Measurements from ENCODE around the gene ROR1. TPM values are rescaled to one million over a fixed set of nuclear protein-coding genes. Genes with fewer than 3 reads are reported as not detected.
A peak's percentile ranks its signal among the peaks of the same experiment; 100 is the strongest.

The ROR1 gene
- total and polyA plus RNA-seq, 7 experiments from 2014 or later, result 0.07 to 0.22 (median 0.16) TPM; not detected in 4

- Histone ChIP-seq H3K4me3 (ENCODE audit: low read length) (no peak overlapping the region), H3K9me3 (ENCODE audit: control insufficient read depth in 2 of 3, low read length in 3 of 3) (no peaks in the 10 kb centered on the region), H3K27me3 (ENCODE audit: control insufficient read depth in 2 of 2, insufficient read depth in 2 of 2, low read length in 2 of 2) (no peaks in the 10 kb centered on the region), H3K27ac (ENCODE audit: low read depth, low read length) (no peak overlapping the region), H3K4me1 (ENCODE audit: control insufficient read depth in 2 of 2, insufficient read depth in 2 of 2, low read length in 2 of 2) (no peaks in the 10 kb centered on the region), H3K36me3 (ENCODE audit: control insufficient read depth in 2 of 3, insufficient read depth in 3 of 3, low read length in 3 of 3) (no peaks in the 10 kb centered on the region)
- Mint-ChIP-seq H3K9me3 (peaks cover 0 to 2% (median 0%) of the 10 kb centered on the region in 11 donors), H3K4me3 (no peak overlapping the region), H3K4me1 (no peaks in the 10 kb centered on the region), H3K27me3 (peaks cover 0 to 7% (median 0%) of the 10 kb centered on the region in 5 donors), H3K36me3 (no peaks in the 10 kb centered on the region), H3K27ac (no peak overlapping the region)
- DNase-seq (no peak), ATAC-seq (no peak)
- ChIA-PET CTCF (no interaction called here), POLR2A (no interaction called here)
- intact Hi-C loops (cut with micrococcal nuclease), result no loop called here
Observed at GRCh38 chr1:64052777-64053176, 279.0 kb downstream of the ROR1 start.

- DNase-seq, result no peak
- H3K36me3 Mint-ChIP-seq, result no peaks in the 10 kb centered on the region
- Histone ChIP-seq H3K27ac (ENCODE audit: low read depth, low read length) (no peak overlapping the region), H3K9me3 (ENCODE audit: control insufficient read depth in 2 of 3, low read length in 3 of 3) (no peaks in the 10 kb centered on the region), H3K4me1 (ENCODE audit: control insufficient read depth in 2 of 2, insufficient read depth in 2 of 2, low read length in 2 of 2) (no peaks in the 10 kb centered on the region), H3K4me3 (ENCODE audit: low read length) (no peak overlapping the region), H3K27me3 (ENCODE audit: control insufficient read depth in 2 of 2, insufficient read depth in 2 of 2, low read length in 2 of 2) (no peaks in the 10 kb centered on the region), H3K36me3 (ENCODE audit: control insufficient read depth in 2 of 3, insufficient read depth in 3 of 3, low read length in 3 of 3) (no peaks in the 10 kb centered on the region)
- peaks cover 0 to 19% (median 6%) of the 10 kb centered on the region in 11 donors for H3K9me3 Mint-ChIP-seq
- no peak overlapping the region for H3K27ac Mint-ChIP-seq
- H3K27me3 Mint-ChIP-seq, result peaks cover 2 to 11% (median 5%) of the 10 kb centered on the region in 5 donors
- H3K4me3 Mint-ChIP-seq, result no peak overlapping the region
- H3K4me1 Mint-ChIP-seq, result peaks cover 0 to 1% (median 0%) of the 10 kb centered on the region in 7 donors
- ATAC-seq, result no peak
- intact Hi-C loops (cut with micrococcal nuclease), result no loop called here
- POLR2A ChIA-PET, result no interaction called here
- CTCF ChIA-PET, result no interaction called here
Observed at GRCh38 chr1:64055310-64055709, 281.5 kb downstream of the ROR1 start.

GRCh38 chr1:64059556-64059955 is 285.7 kb downstream of the ROR1 start:
- Mint-ChIP-seq H3K4me1 (peaks cover 0 to 36% (median 3%) of the 10 kb centered on the region in 7 donors), H3K36me3 (no peaks in the 10 kb centered on the region), H3K27ac (no peak overlapping the region), H3K4me3 (no peak overlapping the region), H3K27me3 (peaks cover 2 to 18% (median 8%) of the 10 kb centered on the region in 5 donors), H3K9me3 (peaks cover 0 to 31% (median 10%) of the 10 kb centered on the region in 11 donors)
- Histone ChIP-seq H3K27me3 (ENCODE audit: control insufficient read depth in 2 of 2, insufficient read depth in 2 of 2, low read length in 2 of 2) (no peaks in the 10 kb centered on the region), H3K4me1 (ENCODE audit: control insufficient read depth in 2 of 2, insufficient read depth in 2 of 2, low read length in 2 of 2) (no peaks in the 10 kb centered on the region), H3K4me3 (ENCODE audit: low read length) (no peak overlapping the region), H3K36me3 (ENCODE audit: control insufficient read depth in 2 of 3, insufficient read depth in 3 of 3, low read length in 3 of 3) (no peaks in the 10 kb centered on the region), H3K27ac (ENCODE audit: low read depth, low read length) (no peak overlapping the region), H3K9me3 (ENCODE audit: control insufficient read depth in 2 of 3, low read length in 3 of 3) (no peaks in the 10 kb centered on the region)
- ChIA-PET POLR2A (no interaction called here), CTCF (no interaction called here)
- intact Hi-C loops (cut with micrococcal nuclease), result no loop called here
- no peak for ATAC-seq
- no peak for DNase-seq

- H3K27ac ChIP-seq (ENCODE audit: low read depth, low read length), result no peak overlapping the region
- Mint-ChIP-seq H3K4me1 (peaks cover 0 to 45% (median 3%) of the 10 kb centered on the region in 7 donors), H3K4me3 (no peak overlapping the region), H3K27ac (no peak overlapping the region), H3K27me3 (peaks cover 3 to 18% (median 8%) of the 10 kb centered on the region in 5 donors), H3K36me3 (no peaks in the 10 kb centered on the region), H3K9me3 (peaks cover 0 to 31% (median 10%) of the 10 kb centered on the region in 11 donors)
- no peak overlapping the region for H3K4me3 ChIP-seq (ENCODE audit: low read length)
- H3K9me3 ChIP-seq (ENCODE audit: control insufficient read depth in 2 of 3, low read length in 3 of 3), result no peaks in the 10 kb centered on the region
- ChIA-PET POLR2A (no interaction called here), CTCF (interaction anchor here (0.6 kb wide), 1 partner anchor 187 kb away, joined by 3 read pairs; no protein-coding TSS in a partner anchor)
- DNase-seq (no peak), ATAC-seq (no peak)
- no peaks in the 10 kb centered on the region for H3K4me1 ChIP-seq (ENCODE audit: control insufficient read depth in 2 of 2, insufficient read depth in 2 of 2, low read length in 2 of 2)
- intact Hi-C loops (cut with micrococcal nuclease), result no loop called here
- H3K27me3 ChIP-seq (ENCODE audit: control insufficient read depth in 2 of 2, insufficient read depth in 2 of 2, low read length in 2 of 2), result no peaks in the 10 kb centered on the region
- H3K36me3 ChIP-seq (ENCODE audit: control insufficient read depth in 2 of 3, insufficient read depth in 3 of 3, low read length in 3 of 3), result no peaks in the 10 kb centered on the region
Observed at GRCh38 chr1:64060611-64061302, 286.9 kb downstream of the ROR1 start.

GRCh38 chr1:64061430-64062104 is 287.8 kb downstream of the ROR1 start:
- CTCF ChIA-PET, result no interaction called here
- Mint-ChIP-seq H3K27ac (peak overlapping the region in 4 of 9 donors; percentile 1 to 50 (median 21)), H3K36me3 (no peaks in the 10 kb centered on the region), H3K27me3 (peaks cover 3 to 18% (median 8%) of the 10 kb centered on the region in 5 donors), H3K4me1 (peaks cover 0 to 45% (median 3%) of the 10 kb centered on the region in 7 donors), H3K4me3 (peak overlapping the region in 5 of 10 donors; percentile 2 to 49 (median 26)), H3K9me3 (peaks cover 0 to 31% (median 10%) of the 10 kb centered on the region in 11 donors)
- intact Hi-C loops (cut with micrococcal nuclease), result no loop called here
- H3K4me3 ChIP-seq (ENCODE audit: low read length), result no peak overlapping the region
- no peaks in the 10 kb centered on the region for H3K36me3 ChIP-seq (ENCODE audit: control insufficient read depth in 2 of 3, insufficient read depth in 3 of 3, low read length in 3 of 3)
- no peak overlapping the region for H3K27ac ChIP-seq (ENCODE audit: low read depth, low read length)
- no peaks in the 10 kb centered on the region for H3K27me3 ChIP-seq (ENCODE audit: control insufficient read depth in 2 of 2, insufficient read depth in 2 of 2, low read length in 2 of 2)
- DNase-seq, result no peak
- ATAC-seq, result no peak
- no peaks in the 10 kb centered on the region for H3K4me1 ChIP-seq (ENCODE audit: control insufficient read depth in 2 of 2, insufficient read depth in 2 of 2, low read length in 2 of 2)
- POLR2A ChIA-PET, result no interaction called here
- no peaks in the 10 kb centered on the region for H3K9me3 ChIP-seq (ENCODE audit: control insufficient read depth in 2 of 3, low read length in 3 of 3)

- Mint-ChIP-seq H3K27ac (peak overlapping the region in 3 of 9 donors; percentile 10 to 59 (median 49)), H3K4me3 (peak overlapping the region in 3 of 10 donors; percentile 40 to 57 (median 41)), H3K27me3 (peaks cover 3 to 18% (median 8%) of the 10 kb centered on the region in 5 donors), H3K36me3 (no peaks in the 10 kb centered on the region), H3K4me1 (peaks cover 0 to 45% (median 3%) of the 10 kb centered on the region in 7 donors), H3K9me3 (peaks cover 0 to 31% (median 10%) of the 10 kb centered on the region in 11 donors)
- intact Hi-C loops (cut with micrococcal nuclease), result no loop called here
- POLR2A ChIA-PET, result no interaction called here
- Histone ChIP-seq H3K9me3 (ENCODE audit: control insufficient read depth in 2 of 3, low read length in 3 of 3) (no peaks in the 10 kb centered on the region), H3K36me3 (ENCODE audit: control insufficient read depth in 2 of 3, insufficient read depth in 3 of 3, low read length in 3 of 3) (no peaks in the 10 kb centered on the region), H3K4me1 (ENCODE audit: control insufficient read depth in 2 of 2, insufficient read depth in 2 of 2, low read length in 2 of 2) (no peaks in the 10 kb centered on the region), H3K27me3 (ENCODE audit: control insufficient read depth in 2 of 2, insufficient read depth in 2 of 2, low read length in 2 of 2) (no peaks in the 10 kb centered on the region), H3K27ac (ENCODE audit: low read depth, low read length) (no peak overlapping the region), H3K4me3 (ENCODE audit: low read length) (no peak overlapping the region)
- ATAC-seq (no peak), DNase-seq (no peak)
- CTCF ChIA-PET, result no interaction called here
Observed at GRCh38 chr1:64062529-64062928, 288.7 kb downstream of the ROR1 start.
